Peyer's patch (tissue), 4 donors: ENCODE measurements around the gene IL21R. TPM values are rescaled to one million over a fixed set of nuclear protein-coding genes. Genes with fewer than 3 reads are reported as not detected.

Experiments used
- DNase-seq, 3 donors: peaks; one replicate each; pipeline ENCODE4 v3.0.0-alpha.2; 2017 to 2019
- H3K27ac ChIP-seq, 4 donors: fragments of 200-600 bp; sonication (generic); one replicate each; pipeline ENCODE4 v1.5.1; 2016 to 2019
- H3K27me3 ChIP-seq, 2 donors: fragments of 200-600 bp; sonication (generic); one replicate each; pipeline ENCODE4 v1.5.1; 2019
- H3K36me3 ChIP-seq, 3 donors: fragments of 200-600 bp; sonication (generic); one replicate each; pipeline ENCODE4 v1.5.1; 2016 to 2019
- H3K4me1 ChIP-seq, 4 donors: fragments of 200-600 bp; sonication (generic); one replicate each; pipeline ENCODE4 v1.5.1; 2016 to 2019
- H3K4me3 ChIP-seq, 4 donors: fragments of 200-600 bp; sonication (generic); 1 replicate in 3 of 4; 2 replicates in 1 of 4; pipeline ENCODE4 v1.5.1; 2016 to 2019; ENCODE audit warnings: mild to moderate bottlenecking in 1 of 4
- H3K9me3 ChIP-seq, 4 donors: fragments of 200-600 bp; sonication (generic); one replicate each; pipeline ENCODE4 v1.5.1; 2016 to 2019; ENCODE audit warnings: mild to moderate bottlenecking in 1 of 4
- POLR2A ChIP-seq, 2 donors: fragments of 450-650 bp; IDR thresholded peaks; one replicate each; pipeline ENCODE4 v1.5.1; 2017; ENCODE audit warnings: antibody characterized with exemption in 2 of 2, mild to moderate bottlenecking in 2 of 2, moderate library complexity in 2 of 2
- total RNA-seq, 4 donors: library from RNA; depleted of rRNA; stranded (reverse); fragments of >200 nt; gene quantifications; one replicate each; pipeline ENCODE4 v1.1.0, GENCODE V29; 2016
- TF ChIP-seq, protein P1 (sequence below), 6 experiments: fragments of 450-650 bp in 4 of 6; fragments of 200-600 bp in 2 of 6; sonication (generic) in 1 of 6; IDR thresholded peaks; one replicate each; pipeline ENCODE4 v1.5.1; 2017 to 2019; ENCODE audit warnings: antibody characterized with exemption in 6 of 6, mild to moderate bottlenecking in 3 of 6, moderate library complexity in 1 of 6

The IL21R gene
- total RNA-seq, 4 donors from 2014 or later: 0.18 to 4.1 (median 1.3) TPM; not detected in 1

DNA sequence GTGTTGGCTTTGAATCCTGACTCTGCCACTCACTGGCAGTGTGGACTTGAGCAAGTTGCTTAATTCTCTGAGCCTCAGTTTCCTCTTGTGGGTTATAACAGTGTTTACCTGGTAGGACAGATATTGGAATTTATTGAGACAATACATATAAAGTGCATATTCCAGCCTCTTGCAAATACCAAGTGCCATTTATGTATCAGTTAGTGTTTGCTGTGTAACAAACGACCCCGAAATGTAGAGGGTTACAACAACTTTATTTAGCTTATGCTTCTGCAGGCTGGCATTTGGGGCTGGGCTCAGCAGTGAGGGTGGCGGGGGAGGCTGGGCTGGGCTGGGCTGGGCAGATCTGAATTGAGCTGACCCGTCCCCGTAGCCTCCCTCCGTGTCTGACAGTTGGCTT is 42.4 kb upstream of the IL21R start:
- Histone ChIP-seq H3K27me3 (no peaks in the 10 kb centered on the region), H3K36me3 (peaks cover 0 to 90% (median 0%) of the 10 kb centered on the region in 3 donors), H3K4me1 (peaks cover 0 to 17% (median 3%) of the 10 kb centered on the region in 4 donors), H3K9me3 (no peaks in the 10 kb centered on the region), H3K4me3 (no peak overlapping the region), H3K27ac (no peak overlapping the region)
- TF ChIP-seq POLR2A (IDR thresholded peaks at IDR 0.05): no peak
- DNase-seq: no peak

- DNase-seq: no peak
- H3K4me1 ChIP-seq: peaks cover 1 to 21% (median 4%) of the 10 kb centered on the region in 4 donors
- H3K4me3 ChIP-seq: no peak overlapping the region
- H3K36me3 ChIP-seq: peaks cover 0 to 66% (median 0%) of the 10 kb centered on the region in 3 donors
- TF ChIP-seq POLR2A (IDR thresholded peaks at IDR 0.05): no peak
- TF ChIP-seq, protein P1, sequence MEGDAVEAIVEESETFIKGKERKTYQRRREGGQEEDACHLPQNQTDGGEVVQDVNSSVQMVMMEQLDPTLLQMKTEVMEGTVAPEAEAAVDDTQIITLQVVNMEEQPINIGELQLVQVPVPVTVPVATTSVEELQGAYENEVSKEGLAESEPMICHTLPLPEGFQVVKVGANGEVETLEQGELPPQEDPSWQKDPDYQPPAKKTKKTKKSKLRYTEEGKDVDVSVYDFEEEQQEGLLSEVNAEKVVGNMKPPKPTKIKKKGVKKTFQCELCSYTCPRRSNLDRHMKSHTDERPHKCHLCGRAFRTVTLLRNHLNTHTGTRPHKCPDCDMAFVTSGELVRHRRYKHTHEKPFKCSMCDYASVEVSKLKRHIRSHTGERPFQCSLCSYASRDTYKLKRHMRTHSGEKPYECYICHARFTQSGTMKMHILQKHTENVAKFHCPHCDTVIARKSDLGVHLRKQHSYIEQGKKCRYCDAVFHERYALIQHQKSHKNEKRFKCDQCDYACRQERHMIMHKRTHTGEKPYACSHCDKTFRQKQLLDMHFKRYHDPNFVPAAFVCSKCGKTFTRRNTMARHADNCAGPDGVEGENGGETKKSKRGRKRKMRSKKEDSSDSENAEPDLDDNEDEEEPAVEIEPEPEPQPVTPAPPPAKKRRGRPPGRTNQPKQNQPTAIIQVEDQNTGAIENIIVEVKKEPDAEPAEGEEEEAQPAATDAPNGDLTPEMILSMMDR (IDR thresholded peaks at IDR 0.05): no peak
- no peaks in the 10 kb centered on the region for H3K27me3 ChIP-seq
- peak overlapping the region in 1 of 4 donors; percentile 37 for H3K27ac ChIP-seq
- H3K9me3 ChIP-seq: no peaks in the 10 kb centered on the region
Measured at GRCh38 chr16:27361987-27362386, 40.0 kb upstream of the IL21R start.

DNA sequence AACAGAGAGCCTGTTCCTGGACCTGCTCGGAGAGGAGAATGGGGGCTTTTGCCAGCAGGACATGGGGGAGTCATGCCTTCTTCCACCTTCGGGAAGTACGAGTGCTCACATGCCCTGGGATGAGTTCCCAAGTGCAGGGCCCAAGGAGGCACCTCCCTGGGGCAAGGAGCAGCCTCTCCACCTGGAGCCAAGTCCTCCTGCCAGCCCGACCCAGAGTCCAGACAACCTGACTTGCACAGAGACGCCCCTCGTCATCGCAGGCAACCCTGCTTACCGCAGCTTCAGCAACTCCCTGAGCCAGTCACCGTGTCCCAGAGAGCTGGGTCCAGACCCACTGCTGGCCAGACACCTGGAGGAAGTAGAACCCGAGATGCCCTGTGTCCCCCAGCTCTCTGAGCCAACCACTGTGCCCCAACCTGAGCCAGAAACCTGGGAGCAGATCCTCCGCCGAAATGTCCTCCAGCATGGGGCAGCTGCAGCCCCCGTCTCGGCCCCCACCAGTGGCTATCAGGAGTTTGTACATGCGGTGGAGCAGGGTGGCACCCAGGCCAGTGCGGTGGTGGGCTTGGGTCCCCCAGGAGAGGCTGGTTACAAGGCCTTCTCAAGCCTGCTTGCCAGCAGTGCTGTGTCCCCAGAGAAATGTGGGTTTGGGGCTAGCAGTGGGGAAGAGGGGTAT is 39.3 kb upstream of the IL21R start:
- DNase-seq: peak in 1 of 3 donors; percentile 67
- Histone ChIP-seq H3K36me3 (peaks cover 0 to 59% (median 0%) of the 10 kb centered on the region in 3 donors), H3K4me1 (peaks cover 4 to 28% (median 7%) of the 10 kb centered on the region in 4 donors), H3K9me3 (no peaks in the 10 kb centered on the region), H3K27me3 (no peaks in the 10 kb centered on the region), H3K4me3 (no peak overlapping the region), H3K27ac (peak overlapping the region in 2 of 4 donors; percentile 67 to 79)
- TF ChIP-seq, protein P1 (IDR thresholded peaks at IDR 0.05): no peak
- TF ChIP-seq POLR2A (IDR thresholded peaks at IDR 0.05): no peak

DNA sequence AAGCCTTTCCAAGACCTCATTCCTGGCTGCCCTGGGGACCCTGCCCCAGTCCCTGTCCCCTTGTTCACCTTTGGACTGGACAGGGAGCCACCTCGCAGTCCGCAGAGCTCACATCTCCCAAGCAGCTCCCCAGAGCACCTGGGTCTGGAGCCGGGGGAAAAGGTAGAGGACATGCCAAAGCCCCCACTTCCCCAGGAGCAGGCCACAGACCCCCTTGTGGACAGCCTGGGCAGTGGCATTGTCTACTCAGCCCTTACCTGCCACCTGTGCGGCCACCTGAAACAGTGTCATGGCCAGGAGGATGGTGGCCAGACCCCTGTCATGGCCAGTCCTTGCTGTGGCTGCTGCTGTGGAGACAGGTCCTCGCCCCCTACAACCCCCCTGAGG is 38.7 kb upstream of the IL21R start:
- DNase-seq: no peak
- peaks cover 0 to 54% (median 0%) of the 10 kb centered on the region in 3 donors for H3K36me3 ChIP-seq
- no peaks in the 10 kb centered on the region for H3K27me3 ChIP-seq
- H3K27ac ChIP-seq: peak overlapping the region in 2 of 4 donors; percentile 67 to 79
- TF ChIP-seq, protein P1 (IDR thresholded peaks at IDR 0.05): no peak
- TF ChIP-seq POLR2A (IDR thresholded peaks at IDR 0.05): no peak
- peaks cover 4 to 33% (median 8%) of the 10 kb centered on the region in 4 donors for H3K4me1 ChIP-seq
- no peak overlapping the region for H3K4me3 ChIP-seq
- no peaks in the 10 kb centered on the region for H3K9me3 ChIP-seq

DNA sequence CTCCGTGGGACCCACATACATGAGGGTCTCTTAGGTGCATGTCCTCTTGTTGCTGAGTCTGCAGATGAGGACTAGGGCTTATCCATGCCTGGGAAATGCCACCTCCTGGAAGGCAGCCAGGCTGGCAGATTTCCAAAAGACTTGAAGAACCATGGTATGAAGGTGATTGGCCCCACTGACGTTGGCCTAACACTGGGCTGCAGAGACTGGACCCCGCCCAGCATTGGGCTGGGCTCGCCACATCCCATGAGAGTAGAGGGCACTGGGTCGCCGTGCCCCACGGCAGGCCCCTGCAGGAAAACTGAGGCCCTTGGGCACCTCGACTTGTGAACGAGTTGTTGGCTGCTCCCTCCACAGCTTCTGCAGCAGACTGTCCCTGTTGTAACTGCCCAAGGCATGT is 38.2 kb upstream of the IL21R start:
- Histone ChIP-seq H3K4me1 (peaks cover 4 to 37% (median 8%) of the 10 kb centered on the region in 4 donors), H3K4me3 (no peak overlapping the region), H3K27ac (peak overlapping the region in 2 of 4 donors; percentile 67 to 79), H3K27me3 (no peaks in the 10 kb centered on the region), H3K9me3 (no peaks in the 10 kb centered on the region), H3K36me3 (peaks cover 0 to 49% (median 0%) of the 10 kb centered on the region in 3 donors)
- TF ChIP-seq, protein P1 (IDR thresholded peaks at IDR 0.05): no peak
- no peak for TF ChIP-seq POLR2A (IDR thresholded peaks at IDR 0.05)
- peak in 2 of 3 donors; percentile 89 to 92 for DNase-seq

DNA sequence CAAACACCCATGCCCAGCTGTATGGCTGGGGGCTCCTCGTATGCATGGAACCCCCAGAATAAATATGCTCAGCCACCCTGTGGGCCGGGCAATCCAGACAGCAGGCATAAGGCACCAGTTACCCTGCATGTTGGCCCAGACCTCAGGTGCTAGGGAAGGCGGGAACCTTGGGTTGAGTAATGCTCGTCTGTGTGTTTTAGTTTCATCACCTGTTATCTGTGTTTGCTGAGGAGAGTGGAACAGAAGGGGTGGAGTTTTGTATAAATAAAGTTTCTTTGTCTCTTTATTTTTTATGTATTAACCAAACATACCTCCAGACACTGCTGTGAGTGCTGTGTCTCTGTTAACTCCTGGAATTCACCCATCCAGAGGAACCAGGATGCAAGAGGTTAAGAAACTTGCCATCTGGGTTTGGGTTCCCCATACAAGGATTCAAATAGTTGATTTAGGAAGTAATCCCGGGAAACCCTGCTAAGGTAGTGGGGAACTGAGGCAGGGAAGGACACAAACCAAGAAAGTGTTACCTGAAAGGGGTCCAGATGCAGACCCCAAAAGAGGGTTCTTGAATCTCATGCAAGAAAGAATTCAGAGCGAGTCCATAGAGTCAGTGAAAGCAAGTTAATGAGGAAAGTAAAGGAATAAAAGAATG is 37.4 kb upstream of the IL21R start:
- no peak for TF ChIP-seq POLR2A (IDR thresholded peaks at IDR 0.05)
- TF ChIP-seq, protein P1 (IDR thresholded peaks at IDR 0.05): no peak
- Histone ChIP-seq H3K4me1 (peaks cover 4 to 37% (median 8%) of the 10 kb centered on the region in 4 donors), H3K27ac (peak overlapping the region in 2 of 4 donors; percentile 67 to 79), H3K27me3 (no peaks in the 10 kb centered on the region), H3K36me3 (peaks cover 0 to 40% (median 0%) of the 10 kb centered on the region in 3 donors), H3K4me3 (no peak overlapping the region), H3K9me3 (no peaks in the 10 kb centered on the region)
- peak in 2 of 3 donors; percentile 58 to 59 for DNase-seq
